Endothelial cell of umbilical vein (primary cell): ENCODE data around the gene LPCAT3. TPM values are rescaled to one million over a fixed set of nuclear protein-coding genes. Genes with fewer than 3 reads are reported as not detected.

Experiments used
- BruUV-seq: library from RNA; stranded (reverse); fragments of 400-500 nt; replicated peaks from 2 replicates; lab custom pipeline; 2021; lab: Mats Ljungman, UMichigan
- CTCF ChIA-PET: fragments of 300-600, 350-600 bp; sonication (Branson Sonifier 250); formaldehyde crosslinking; loops from one replicate; lab custom pipeline; 2021; ENCODE audit warnings: antibody characterized with exemption, inconsistent platforms; lab: Charles Lee
- POLR2A ChIA-PET: fragments of 300-600, 350-600 bp; sonication (Branson Sonifier 250); formaldehyde crosslinking; loops from one replicate; lab custom pipeline; 2021; ENCODE audit warnings: antibody characterized with exemption, inconsistent platforms; lab: Charles Lee
- DNase-seq: peaks from one replicate; pipeline ENCODE4 v3.0.0-alpha.2; 2011; ENCODE audit warnings: low read depth, low spot score
- FAIRE-seq: peaks from 2 replicates; lab custom pipeline; 2011; peaks lifted over from hg19 to GRCh38; lab: Jason Lieb, UNC
- H2AFZ ChIP-seq: 2 replicates; pipeline ENCODE4 v1.6.0; 2012; ENCODE audit warnings: low read depth, low read length, control low read depth, inconsistent platforms
- H3K27ac ChIP-seq: 2 replicates; pipeline ENCODE4 v1.5.1; 2011; ENCODE audit warnings: low read depth, mild to moderate bottlenecking, control low read depth, low read length, moderate library complexity; ENCODE audit not compliant: insufficient read depth
- H3K27me3 ChIP-seq, 2 experiments: 2 replicates each; pipeline versions ENCODE4 v1.6.0 to v1.6.1; 2011; ENCODE audit warnings: low read length in 2 of 2, mixed read lengths in 1 of 2; ENCODE audit not compliant: control insufficient read depth in 2 of 2, insufficient read depth in 2 of 2
- H3K36me3 ChIP-seq, 2 experiments: 2 replicates in 1 of 2; 3 replicates in 1 of 2; pipeline ENCODE4 v1.5.1; 2011; ENCODE audit warnings: low read length in 2 of 2, mild to moderate bottlenecking in 1 of 2, moderate library complexity in 1 of 2; ENCODE audit not compliant: control insufficient read depth in 2 of 2, insufficient read depth in 2 of 2; ENCODE audit errors: extremely low read depth in 1 of 2
- H3K4me1 ChIP-seq: 3 replicates; pipeline ENCODE4 v1.5.1; 2011; ENCODE audit warnings: mild to moderate bottlenecking, low read length; ENCODE audit not compliant: control insufficient read depth, insufficient read depth; ENCODE audit errors: extremely low read depth
- H3K4me2 ChIP-seq: 2 replicates; pipeline ENCODE4 v1.6.1; 2011; ENCODE audit warnings: low read length, control low read depth, mixed read lengths; ENCODE audit not compliant: insufficient read depth
- H3K4me3 ChIP-seq, 3 experiments: fragments of 200-600 bp in 1 of 3; sonication (generic), shearing (Covaris generic) in 1 of 3; replicated peaks in 1 of 3; 2 replicates each; pipeline ENCODE4 v1.5.1; 2011 to 2016; ENCODE audit warnings: control low read depth in 3 of 3, low read length in 3 of 3, mild to moderate bottlenecking in 2 of 3, inconsistent platforms in 1 of 3, low read depth in 1 of 3, moderate library complexity in 1 of 3; ENCODE audit not compliant: insufficient read depth in 1 of 3
- H3K79me2 ChIP-seq: 2 replicates; pipeline ENCODE4 v1.6.0; 2012; ENCODE audit warnings: low read length, inconsistent platforms; ENCODE audit not compliant: control insufficient read depth, insufficient read depth
- H3K9ac ChIP-seq: replicated peaks from 2 replicates; pipeline ENCODE3; 2011; ENCODE audit warnings: low read length, control low read depth; ENCODE audit not compliant: insufficient read depth; ENCODE audit errors: extremely low read depth
- H3K9me1 ChIP-seq: replicated peaks from 3 replicates; pipeline ENCODE4 v1.6.0; 2011; ENCODE audit warnings: mild to moderate bottlenecking, low read length; ENCODE audit not compliant: control insufficient read depth, insufficient read depth; ENCODE audit errors: extremely low read depth
- H3K9me3 ChIP-seq: replicated peaks from 2 replicates; pipeline ENCODE4 v1.5.1; 2012; ENCODE audit warnings: low read length, inconsistent platforms; ENCODE audit not compliant: control insufficient read depth, insufficient read depth
- H4K20me1 ChIP-seq: replicated peaks from 2 replicates; pipeline ENCODE3; 2011; ENCODE audit warnings: mild to moderate bottlenecking, low read length; ENCODE audit not compliant: control insufficient read depth, insufficient read depth; ENCODE audit errors: extremely low read depth
- EZH2 ChIP-seq: IDR thresholded peaks from 2 replicates; pipeline ENCODE4 v1.6.1; 2012; ENCODE audit warnings: borderline replicate concordance, low read depth, mild to moderate bottlenecking, moderate library complexity, low read length, inconsistent platforms; ENCODE audit not compliant: severe bottlenecking
- FOS ChIP-seq: IDR thresholded peaks from 2 replicates; pipeline ENCODE4 v1.6.1; 2011; ENCODE audit warnings: mild to moderate bottlenecking, low read length, moderate library complexity, borderline replicate concordance; ENCODE audit not compliant: insufficient read depth
- GATA2 ChIP-seq: IDR thresholded peaks from 2 replicates; pipeline ENCODE4 v1.7.0; 2011; ENCODE audit warnings: low read depth, mild to moderate bottlenecking, moderate library complexity, mixed read lengths, low read length; ENCODE audit not compliant: insufficient read length, insufficient read depth
- JUN ChIP-seq: IDR thresholded peaks from 2 replicates; pipeline ENCODE4 v1.6.1; 2011; ENCODE audit warnings: borderline replicate concordance, low read depth; ENCODE audit not compliant: insufficient read length, insufficient read depth
- MYC ChIP-seq: IDR thresholded peaks from one replicate; pipeline ENCODE4 v1.6.1; 2011; ENCODE audit warnings: mild to moderate bottlenecking, low read depth, low read length
- POLR2A ChIP-seq: IDR thresholded peaks from 2 replicates; pipeline ENCODE4 v1.6.1; 2012; ENCODE audit warnings: low read depth, mild to moderate bottlenecking, control low read depth, low read length
- POLR2AphosphoS5 ChIP-seq: IDR thresholded peaks from 2 replicates; pipeline ENCODE4 v1.6.1; 2012; ENCODE audit warnings: low read depth, mild to moderate bottlenecking, control low read depth, low read length, moderate library complexity; ENCODE audit not compliant: insufficient read depth
- dilution Hi-C: fragments of 300-500 bp; cut with MboI; formaldehyde crosslinking; loops from one replicate; pipeline ENCODE4 v1.15.0; 2019; ENCODE audit warnings: low sequenced_read_pairs; ENCODE audit not compliant: extremely low pct_ligation_motif_present
- intact Hi-C: fragments of 100-400 bp; cut with micrococcal nuclease; formaldehyde crosslinking; loops from one replicate; pipeline ENCODE4 v1.10.0; 2022
- polyA plus RNA-seq, 4 experiments: library from polyadenylated mRNA; depleted of rRNA in 3 of 4; stranded (reverse) in 3 of 4; unstranded in 1 of 4; fragments of >200 nt; gene quantifications; 2 replicates each; pipeline versions ENCODE4 v1.2.1 to v1.2.3, GENCODE V29; 2011 to 2012; ENCODE audit warnings: missing spikeins in 1 of 4
- total RNA-seq: library from RNA; stranded (reverse); gene quantifications from 2 replicates; pipeline ENCODE4 v1.2.3, GENCODE V29; 2021
- TF ChIP-seq, protein P1 (sequence below): IDR thresholded peaks from 2 replicates; pipeline ENCODE4 v1.6.1; 2011; ENCODE audit not compliant: insufficient read depth, insufficient read length
- TF ChIP-seq, protein P2 (sequence below), 2 donors: IDR thresholded peaks; 1 replicate in 1 of 2; 2 replicates in 1 of 2; pipeline ENCODE4 v1.5.1; 2011; ENCODE audit warnings: low read length in 2 of 2, mild to moderate bottlenecking in 2 of 2, moderate library complexity in 2 of 2, control low read depth in 1 of 2, inconsistent platforms in 1 of 2, low read depth in 1 of 2; ENCODE audit not compliant: insufficient read depth in 1 of 2; ENCODE audit errors: extremely low read depth in 1 of 2

The LPCAT3 gene
- total and polyA plus RNA-seq, 2 donors (not counting 3 experiments of a cell fraction or from before 2014, with no cell fraction given), result 29.5 to 36.0 TPM

DNA sequence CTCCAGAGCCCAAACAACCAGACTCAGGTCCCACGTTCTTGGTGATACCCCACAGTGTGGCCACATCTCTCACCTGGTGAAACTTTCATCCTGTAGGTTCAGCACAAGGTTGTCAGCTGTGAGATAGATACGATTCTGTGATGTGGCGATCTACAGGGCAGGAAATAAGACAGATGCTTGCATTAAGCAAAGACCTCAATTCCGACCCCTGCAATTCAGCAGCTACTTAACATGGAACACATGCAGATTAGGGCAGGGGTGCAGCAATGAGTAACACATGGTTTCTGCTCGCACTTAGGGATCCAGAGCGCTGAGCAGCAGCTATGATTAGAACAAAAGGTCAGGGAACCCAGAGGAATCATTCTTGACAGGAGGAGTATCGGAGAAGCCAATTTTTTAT lies 51.9 kb downstream of the LPCAT3 start:
- DNase-seq (no peak), FAIRE-seq (no peak)
- no peak overlapping the region for H3K4me2 ChIP-seq
- H3K36me3 ChIP-seq, result peaks cover 13 to 30% of the 10 kb centered on the region in 2 experiments
- BruUV-seq, result no TSS peak
- no peak overlapping the region for H2AFZ ChIP-seq
- H3K4me3 ChIP-seq, result no peak overlapping the region
- TF ChIP-seq GATA2, result no peak
- no peak for TF ChIP-seq JUN
- TF ChIP-seq MYC, result no peak
- TF ChIP-seq, protein P1, sequence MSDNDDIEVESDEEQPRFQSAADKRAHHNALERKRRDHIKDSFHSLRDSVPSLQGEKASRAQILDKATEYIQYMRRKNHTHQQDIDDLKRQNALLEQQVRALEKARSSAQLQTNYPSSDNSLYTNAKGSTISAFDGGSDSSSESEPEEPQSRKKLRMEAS, result no peak
- TF ChIP-seq POLR2AphosphoS5, result no peak
- TF ChIP-seq, protein P2, sequence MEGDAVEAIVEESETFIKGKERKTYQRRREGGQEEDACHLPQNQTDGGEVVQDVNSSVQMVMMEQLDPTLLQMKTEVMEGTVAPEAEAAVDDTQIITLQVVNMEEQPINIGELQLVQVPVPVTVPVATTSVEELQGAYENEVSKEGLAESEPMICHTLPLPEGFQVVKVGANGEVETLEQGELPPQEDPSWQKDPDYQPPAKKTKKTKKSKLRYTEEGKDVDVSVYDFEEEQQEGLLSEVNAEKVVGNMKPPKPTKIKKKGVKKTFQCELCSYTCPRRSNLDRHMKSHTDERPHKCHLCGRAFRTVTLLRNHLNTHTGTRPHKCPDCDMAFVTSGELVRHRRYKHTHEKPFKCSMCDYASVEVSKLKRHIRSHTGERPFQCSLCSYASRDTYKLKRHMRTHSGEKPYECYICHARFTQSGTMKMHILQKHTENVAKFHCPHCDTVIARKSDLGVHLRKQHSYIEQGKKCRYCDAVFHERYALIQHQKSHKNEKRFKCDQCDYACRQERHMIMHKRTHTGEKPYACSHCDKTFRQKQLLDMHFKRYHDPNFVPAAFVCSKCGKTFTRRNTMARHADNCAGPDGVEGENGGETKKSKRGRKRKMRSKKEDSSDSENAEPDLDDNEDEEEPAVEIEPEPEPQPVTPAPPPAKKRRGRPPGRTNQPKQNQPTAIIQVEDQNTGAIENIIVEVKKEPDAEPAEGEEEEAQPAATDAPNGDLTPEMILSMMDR (IDR thresholded peaks at IDR 0.05; ENCODE audit: extremely low read depth in 1 of 2, insufficient read depth in 1 of 2, low read depth in 1 of 2, low read length in 2 of 2), result no peak
- no peak for TF ChIP-seq POLR2A
- no peak for TF ChIP-seq FOS
- no peak for TF ChIP-seq EZH2
- peaks cover 37% of the 10 kb centered on the region for H3K79me2 ChIP-seq
- H3K27me3 ChIP-seq, result no peaks in the 10 kb centered on the region
- H3K4me1 ChIP-seq, result peaks cover 23% of the 10 kb centered on the region
- no peaks in the 10 kb centered on the region for H3K9me1 ChIP-seq
- dilution Hi-C loops (no loop called here), intact Hi-C loops (no loop called here)
- no peak overlapping the region for H3K9ac ChIP-seq
- ChIA-PET POLR2A (no interaction called here), CTCF (interaction anchor here (1.6 to 4.0 kb wide), 3 partner anchors 19 to 97 kb away, joined by 5 to 124 read pairs (median 13); partner anchors contain the start of genes C12orf57 and RNU7-1)
- H4K20me1 ChIP-seq, result no peaks in the 10 kb centered on the region
- no peak overlapping the region for H3K27ac ChIP-seq
- no peaks in the 10 kb centered on the region for H3K9me3 ChIP-seq
